ENCODE data around the gene PTTG1IP. TPM values are rescaled to one million over a fixed set of nuclear protein-coding genes. Genes with fewer than 3 reads are reported as not detected.

PTTG1IP gene
- total and polyA plus RNA-seq, 2 donors (not counting 1 experiment from before 2014, with no cell fraction given), result 229 to 240 TPM

DNA sequence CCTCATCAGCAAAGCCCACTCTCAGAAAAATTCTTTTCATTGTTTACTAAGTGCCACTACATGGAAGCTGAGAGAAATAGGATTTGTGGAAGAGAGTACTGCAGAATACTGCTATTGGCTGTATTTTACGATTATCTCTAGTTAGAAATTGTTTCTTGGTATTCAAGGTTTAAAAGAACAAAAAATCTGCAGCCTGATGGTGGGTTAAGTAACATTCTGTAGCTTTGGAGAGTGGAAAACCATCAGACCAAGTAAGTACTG is 27.3 kb downstream of the PTTG1IP start:
- peaks cover 13% of the 10 kb centered on the region for H3K4me1 ChIP-seq (ENCODE audit: control insufficient read depth, extremely low read depth, insufficient read depth, low read length)
- peak in 1 of 2 donors; percentile 35 for DNase-seq (ENCODE audit: low read depth in 2 of 2)
- H3K79me2 ChIP-seq (ENCODE audit: control insufficient read depth, insufficient read depth, low read length), result no peaks in the 10 kb centered on the region
- no peak overlapping the region for H3K27ac ChIP-seq (ENCODE audit: insufficient read depth, low read length)
- peak overlapping the region; percentile 6 to 56 (median 34) for H3K4me3 ChIP-seq (replicated peaks in 1 of 4; ENCODE audit: control extremely low read depth in 1 of 4, insufficient read depth in 1 of 4, low read depth in 3 of 4, low read length in 4 of 4)
- H3K4me2 ChIP-seq (ENCODE audit: extremely low read depth, insufficient read depth, low read length), result peak overlapping the region; percentile 81
- no peak overlapping the region for H2AFZ ChIP-seq (ENCODE audit: low read length)
- peaks cover 3% of the 10 kb centered on the region for H3K27me3 ChIP-seq (ENCODE audit: control insufficient read depth, insufficient read depth, low read length)
- no peaks in the 10 kb centered on the region for H3K9me3 ChIP-seq (ENCODE audit: control insufficient read depth, insufficient read depth, low read depth, low read length)
- H4K20me1 ChIP-seq (ENCODE audit: control insufficient read depth, extremely low read depth, insufficient read depth, low read length), result no peaks in the 10 kb centered on the region
- peaks cover 17% of the 10 kb centered on the region for H3K36me3 ChIP-seq (ENCODE audit: control insufficient read depth, insufficient read depth, low read length)
- TF ChIP-seq, protein P1, sequence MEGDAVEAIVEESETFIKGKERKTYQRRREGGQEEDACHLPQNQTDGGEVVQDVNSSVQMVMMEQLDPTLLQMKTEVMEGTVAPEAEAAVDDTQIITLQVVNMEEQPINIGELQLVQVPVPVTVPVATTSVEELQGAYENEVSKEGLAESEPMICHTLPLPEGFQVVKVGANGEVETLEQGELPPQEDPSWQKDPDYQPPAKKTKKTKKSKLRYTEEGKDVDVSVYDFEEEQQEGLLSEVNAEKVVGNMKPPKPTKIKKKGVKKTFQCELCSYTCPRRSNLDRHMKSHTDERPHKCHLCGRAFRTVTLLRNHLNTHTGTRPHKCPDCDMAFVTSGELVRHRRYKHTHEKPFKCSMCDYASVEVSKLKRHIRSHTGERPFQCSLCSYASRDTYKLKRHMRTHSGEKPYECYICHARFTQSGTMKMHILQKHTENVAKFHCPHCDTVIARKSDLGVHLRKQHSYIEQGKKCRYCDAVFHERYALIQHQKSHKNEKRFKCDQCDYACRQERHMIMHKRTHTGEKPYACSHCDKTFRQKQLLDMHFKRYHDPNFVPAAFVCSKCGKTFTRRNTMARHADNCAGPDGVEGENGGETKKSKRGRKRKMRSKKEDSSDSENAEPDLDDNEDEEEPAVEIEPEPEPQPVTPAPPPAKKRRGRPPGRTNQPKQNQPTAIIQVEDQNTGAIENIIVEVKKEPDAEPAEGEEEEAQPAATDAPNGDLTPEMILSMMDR (conservative IDR thresholded peaks at IDR 0.05 in 1 of 2, IDR thresholded peaks at IDR 0.05 in 1 of 2; ENCODE audit: low read depth in 1 of 2, low read length in 2 of 2), result no peak
- no peak for TF ChIP-seq EZH2 (IDR thresholded peaks at IDR 0.05; ENCODE audit: low read length, missing control alignments)
- H3K9ac ChIP-seq (ENCODE audit: insufficient read depth, low read length), result no peak overlapping the region

DNA sequence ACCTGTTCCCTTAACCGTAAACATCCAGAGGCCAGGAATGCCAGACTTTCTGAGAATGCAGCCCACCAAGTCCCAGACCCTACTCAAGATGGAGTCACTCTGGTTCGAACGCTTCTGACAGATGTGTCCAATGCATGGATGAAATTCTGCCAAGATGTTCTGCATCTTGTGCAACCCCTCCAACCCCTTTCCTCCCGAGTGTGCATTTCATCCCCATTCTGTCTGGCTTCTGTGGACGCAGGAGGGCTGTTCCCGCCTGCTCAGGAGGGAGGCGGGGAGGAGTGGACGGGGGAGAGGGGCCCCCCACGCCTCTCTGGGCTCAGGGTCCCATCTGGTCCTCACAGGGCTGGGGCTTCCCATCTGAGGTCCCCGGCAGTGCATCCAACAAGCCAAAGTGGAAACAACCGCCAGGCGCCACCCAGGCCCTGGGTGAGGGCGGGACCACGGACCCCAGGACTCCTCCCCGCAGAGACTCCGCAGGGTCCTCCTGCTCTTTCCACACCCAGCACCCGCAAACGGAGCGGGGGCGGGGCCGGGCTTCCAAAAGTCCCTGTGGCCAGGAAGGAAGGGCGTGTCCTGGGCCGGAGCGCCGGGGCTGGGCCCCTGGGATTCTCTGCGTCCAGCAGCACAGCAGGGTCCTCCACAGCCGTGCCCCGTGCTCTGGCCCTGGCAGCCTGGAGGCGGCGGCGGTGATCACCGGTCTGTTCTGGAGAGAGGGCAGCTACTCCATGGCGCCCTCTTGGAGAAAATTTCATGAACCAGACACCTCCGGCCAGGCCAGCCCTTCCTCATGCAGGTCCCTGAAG is 27.9 kb downstream of the PTTG1IP start:
- TF ChIP-seq EZH2 (IDR thresholded peaks at IDR 0.05; ENCODE audit: low read length, missing control alignments), result no peak
- TF ChIP-seq, protein P1 (conservative IDR thresholded peaks at IDR 0.05 in 1 of 2, IDR thresholded peaks at IDR 0.05 in 1 of 2; ENCODE audit: low read depth in 1 of 2, low read length in 2 of 2), result peak; percentile 20 to 43
- peak; percentile 46 to 53 for DNase-seq (ENCODE audit: low read depth in 2 of 2)
- Histone ChIP-seq H4K20me1 (ENCODE audit: control insufficient read depth, extremely low read depth, insufficient read depth, low read length) (no peaks in the 10 kb centered on the region), H3K4me1 (ENCODE audit: control insufficient read depth, extremely low read depth, insufficient read depth, low read length) (peaks cover 13% of the 10 kb centered on the region), H3K9ac (ENCODE audit: insufficient read depth, low read length) (peak overlapping the region; percentile 23), H3K27ac (ENCODE audit: insufficient read depth, low read length) (no peak overlapping the region), H2AFZ (ENCODE audit: low read length) (no peak overlapping the region), H3K27me3 (ENCODE audit: control insufficient read depth, insufficient read depth, low read length) (peaks cover 3% of the 10 kb centered on the region), H3K9me3 (ENCODE audit: control insufficient read depth, insufficient read depth, low read depth, low read length) (no peaks in the 10 kb centered on the region), H3K4me2 (ENCODE audit: extremely low read depth, insufficient read depth, low read length) (peak overlapping the region; percentile 81), H3K4me3 (replicated peaks in 1 of 4; ENCODE audit: control extremely low read depth in 1 of 4, insufficient read depth in 1 of 4, low read depth in 3 of 4, low read length in 4 of 4) (peak overlapping the region; percentile 6 to 56 (median 34)), H3K36me3 (ENCODE audit: control insufficient read depth, insufficient read depth, low read length) (peaks cover 15% of the 10 kb centered on the region), H3K79me2 (ENCODE audit: control insufficient read depth, insufficient read depth, low read length) (no peaks in the 10 kb centered on the region)

DNA sequence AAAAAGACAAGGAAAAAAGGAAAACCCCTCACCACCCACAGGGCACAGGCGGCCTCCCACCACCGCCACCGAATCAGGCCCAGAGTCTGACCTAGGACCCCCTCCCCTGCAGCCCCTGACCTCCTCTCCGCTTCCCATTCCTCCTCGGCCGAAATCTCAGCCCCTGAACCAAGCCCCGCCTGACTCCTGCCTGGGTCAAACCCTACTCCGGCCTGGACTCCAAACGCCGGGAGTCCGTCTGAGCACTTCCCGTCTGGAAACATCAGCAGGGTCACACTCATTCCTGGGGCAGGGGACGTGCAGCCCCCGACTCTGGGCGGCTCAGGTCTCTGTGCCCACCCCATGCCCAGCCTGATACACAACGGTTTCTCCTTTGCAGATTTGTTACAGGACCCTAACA is 29.2 kb downstream of the PTTG1IP start:
- no peak for DNase-seq (ENCODE audit: low read depth in 2 of 2)
- Histone ChIP-seq H2AFZ (ENCODE audit: low read length) (no peak overlapping the region), H3K79me2 (ENCODE audit: control insufficient read depth, insufficient read depth, low read length) (no peaks in the 10 kb centered on the region), H3K27me3 (ENCODE audit: control insufficient read depth, insufficient read depth, low read length) (peaks cover 3% of the 10 kb centered on the region), H4K20me1 (ENCODE audit: control insufficient read depth, extremely low read depth, insufficient read depth, low read length) (no peaks in the 10 kb centered on the region), H3K36me3 (ENCODE audit: control insufficient read depth, insufficient read depth, low read length) (peaks cover 5% of the 10 kb centered on the region), H3K9me3 (ENCODE audit: control insufficient read depth, insufficient read depth, low read depth, low read length) (no peaks in the 10 kb centered on the region), H3K27ac (ENCODE audit: insufficient read depth, low read length) (no peak overlapping the region), H3K4me2 (ENCODE audit: extremely low read depth, insufficient read depth, low read length) (no peak overlapping the region), H3K4me1 (ENCODE audit: control insufficient read depth, extremely low read depth, insufficient read depth, low read length) (peaks cover 13% of the 10 kb centered on the region), H3K9ac (ENCODE audit: insufficient read depth, low read length) (no peak overlapping the region), H3K4me3 (replicated peaks in 1 of 4; ENCODE audit: control extremely low read depth in 1 of 4, insufficient read depth in 1 of 4, low read depth in 3 of 4, low read length in 4 of 4) (no peak overlapping the region)
- no peak for TF ChIP-seq EZH2 (IDR thresholded peaks at IDR 0.05; ENCODE audit: low read length, missing control alignments)
- TF ChIP-seq, protein P1 (conservative IDR thresholded peaks at IDR 0.05 in 1 of 2, IDR thresholded peaks at IDR 0.05 in 1 of 2; ENCODE audit: low read depth in 1 of 2, low read length in 2 of 2), result no peak
